Measurements from ENCODE around the gene SH3PXD2A.

SH3PXD2A gene

GRCh38 chr10:103587073-103587472 lies 268.3 kb downstream of the SH3PXD2A start:
- no peak overlapping the region for H3K4me3 ChIP-seq (ENCODE audit: low read length in 2 of 2)
- no peak overlapping the region for H3K27ac ChIP-seq (ENCODE audit: low read length)
- H3K9me3 ChIP-seq (ENCODE audit: control insufficient read depth in 2 of 2, low read length in 2 of 2) = no peaks in the 10 kb centered on the region
- peaks cover 8 to 20% of the 10 kb centered on the region in 2 donors for H3K27me3 ChIP-seq (ENCODE audit: control insufficient read depth in 1 of 2, insufficient read depth in 2 of 2, low read length in 2 of 2)
- peaks cover 6% of the 10 kb centered on the region for H3K4me1 ChIP-seq (ENCODE audit: control insufficient read depth, insufficient read depth, low read length)
- peaks cover 0 to 4% of the 10 kb centered on the region in 2 donors for H3K36me3 ChIP-seq (ENCODE audit: control insufficient read depth in 2 of 2, insufficient read depth in 2 of 2, low read length in 2 of 2)
- no peak overlapping the region for H3K9ac ChIP-seq (ENCODE audit: low read length in 2 of 2)

- Histone ChIP-seq H3K9me3 (ENCODE audit: control insufficient read depth in 2 of 2, low read length in 2 of 2) (no peaks in the 10 kb centered on the region), H3K36me3 (ENCODE audit: control insufficient read depth in 2 of 2, insufficient read depth in 2 of 2, low read length in 2 of 2) (peaks cover 0 to 4% of the 10 kb centered on the region in 2 donors), H3K27me3 (ENCODE audit: control insufficient read depth in 1 of 2, insufficient read depth in 2 of 2, low read length in 2 of 2) (peaks cover 14 to 20% of the 10 kb centered on the region in 2 donors), H3K4me3 (ENCODE audit: low read length in 2 of 2) (peak overlapping the region; percentile 26 to 44), H3K9ac (ENCODE audit: low read length in 2 of 2) (no peak overlapping the region), H3K27ac (ENCODE audit: low read length) (no peak overlapping the region), H3K4me1 (ENCODE audit: control insufficient read depth, insufficient read depth, low read length) (peaks cover 6% of the 10 kb centered on the region)
Observed at GRCh38 chr10:103585011-103585405, 270.4 kb downstream of the SH3PXD2A start.

- Histone ChIP-seq H3K9ac (ENCODE audit: low read length in 2 of 2) (no peak overlapping the region), H3K27ac (ENCODE audit: low read length) (no peak overlapping the region), H3K36me3 (ENCODE audit: control insufficient read depth in 2 of 2, insufficient read depth in 2 of 2, low read length in 2 of 2) (peaks cover 0 to 4% of the 10 kb centered on the region in 2 donors), H3K27me3 (ENCODE audit: control insufficient read depth in 1 of 2, insufficient read depth in 2 of 2, low read length in 2 of 2) (peaks cover 14 to 20% of the 10 kb centered on the region in 2 donors), H3K4me1 (ENCODE audit: control insufficient read depth, insufficient read depth, low read length) (peaks cover 6% of the 10 kb centered on the region), H3K9me3 (ENCODE audit: control insufficient read depth in 2 of 2, low read length in 2 of 2) (no peaks in the 10 kb centered on the region), H3K4me3 (ENCODE audit: low read length in 2 of 2) (peak overlapping the region; percentile 26 to 44)
Observed at GRCh38 chr10:103584216-103585010, 271.0 kb downstream of the SH3PXD2A start.

GRCh38 chr10:103583871-103584215 lies 271.5 kb downstream of the SH3PXD2A start:
- Histone ChIP-seq H3K4me1 (ENCODE audit: control insufficient read depth, insufficient read depth, low read length) (peaks cover 6% of the 10 kb centered on the region), H3K36me3 (ENCODE audit: control insufficient read depth in 2 of 2, insufficient read depth in 2 of 2, low read length in 2 of 2) (peaks cover 0 to 4% of the 10 kb centered on the region in 2 donors), H3K9ac (ENCODE audit: low read length in 2 of 2) (no peak overlapping the region), H3K9me3 (ENCODE audit: control insufficient read depth in 2 of 2, low read length in 2 of 2) (no peaks in the 10 kb centered on the region), H3K27me3 (ENCODE audit: control insufficient read depth in 1 of 2, insufficient read depth in 2 of 2, low read length in 2 of 2) (peaks cover 14 to 20% of the 10 kb centered on the region in 2 donors), H3K27ac (ENCODE audit: low read length) (no peak overlapping the region), H3K4me3 (ENCODE audit: low read length in 2 of 2) (peak overlapping the region in 1 of 2 donors; percentile 44)

GRCh38 chr10:103582331-103583123 lies 272.8 kb downstream of the SH3PXD2A start:
- Histone ChIP-seq H3K9me3 (ENCODE audit: control insufficient read depth in 2 of 2, low read length in 2 of 2) (no peaks in the 10 kb centered on the region), H3K4me3 (ENCODE audit: low read length in 2 of 2) (no peak overlapping the region), H3K27me3 (ENCODE audit: control insufficient read depth in 1 of 2, insufficient read depth in 2 of 2, low read length in 2 of 2) (peaks cover 14 to 20% of the 10 kb centered on the region in 2 donors), H3K4me1 (ENCODE audit: control insufficient read depth, insufficient read depth, low read length) (peaks cover 6% of the 10 kb centered on the region), H3K9ac (ENCODE audit: low read length in 2 of 2) (no peak overlapping the region), H3K27ac (ENCODE audit: low read length) (no peak overlapping the region), H3K36me3 (ENCODE audit: control insufficient read depth in 2 of 2, insufficient read depth in 2 of 2, low read length in 2 of 2) (no peaks in the 10 kb centered on the region)

GRCh38 chr10:103581499-103581898 lies 273.9 kb downstream of the SH3PXD2A start:
- Histone ChIP-seq H3K4me3 (ENCODE audit: low read length in 2 of 2) (no peak overlapping the region), H3K9ac (ENCODE audit: low read length in 2 of 2) (no peak overlapping the region), H3K27me3 (ENCODE audit: control insufficient read depth in 1 of 2, insufficient read depth in 2 of 2, low read length in 2 of 2) (peaks cover 14 to 20% of the 10 kb centered on the region in 2 donors), H3K4me1 (ENCODE audit: control insufficient read depth, insufficient read depth, low read length) (peaks cover 6% of the 10 kb centered on the region), H3K27ac (ENCODE audit: low read length) (no peak overlapping the region), H3K36me3 (ENCODE audit: control insufficient read depth in 2 of 2, insufficient read depth in 2 of 2, low read length in 2 of 2) (no peaks in the 10 kb centered on the region), H3K9me3 (ENCODE audit: control insufficient read depth in 2 of 2, low read length in 2 of 2) (no peaks in the 10 kb centered on the region)

- no peak overlapping the region for H3K27ac ChIP-seq (ENCODE audit: low read length)
- no peak overlapping the region for H3K9ac ChIP-seq (ENCODE audit: low read length in 2 of 2)
- H3K27me3 ChIP-seq (ENCODE audit: control insufficient read depth in 1 of 2, insufficient read depth in 2 of 2, low read length in 2 of 2) = peaks cover 14 to 20% of the 10 kb centered on the region in 2 donors
- no peaks in the 10 kb centered on the region for H3K9me3 ChIP-seq (ENCODE audit: control insufficient read depth in 2 of 2, low read length in 2 of 2)
- no peaks in the 10 kb centered on the region for H3K36me3 ChIP-seq (ENCODE audit: control insufficient read depth in 2 of 2, insufficient read depth in 2 of 2, low read length in 2 of 2)
- peaks cover 6% of the 10 kb centered on the region for H3K4me1 ChIP-seq (ENCODE audit: control insufficient read depth, insufficient read depth, low read length)
- no peak overlapping the region for H3K4me3 ChIP-seq (ENCODE audit: low read length in 2 of 2)
Observed at GRCh38 chr10:103580430-103580829, 274.9 kb downstream of the SH3PXD2A start.

GRCh38 chr10:103580011-103580410 lies 275.4 kb downstream of the SH3PXD2A start:
- Histone ChIP-seq H3K36me3 (ENCODE audit: control insufficient read depth in 2 of 2, insufficient read depth in 2 of 2, low read length in 2 of 2) (no peaks in the 10 kb centered on the region), H3K4me1 (ENCODE audit: control insufficient read depth, insufficient read depth, low read length) (peaks cover 6% of the 10 kb centered on the region), H3K27me3 (ENCODE audit: control insufficient read depth in 1 of 2, insufficient read depth in 2 of 2, low read length in 2 of 2) (peaks cover 14 to 19% of the 10 kb centered on the region in 2 donors), H3K27ac (ENCODE audit: low read length) (no peak overlapping the region), H3K9me3 (ENCODE audit: control insufficient read depth in 2 of 2, low read length in 2 of 2) (no peaks in the 10 kb centered on the region), H3K4me3 (ENCODE audit: low read length in 2 of 2) (no peak overlapping the region), H3K9ac (ENCODE audit: low read length in 2 of 2) (no peak overlapping the region)

GRCh38 chr10:103578782-103579382 lies 276.5 kb downstream of the SH3PXD2A start:
- Histone ChIP-seq H3K36me3 (ENCODE audit: control insufficient read depth in 2 of 2, insufficient read depth in 2 of 2, low read length in 2 of 2) (no peaks in the 10 kb centered on the region), H3K27ac (ENCODE audit: low read length) (no peak overlapping the region), H3K9me3 (ENCODE audit: control insufficient read depth in 2 of 2, low read length in 2 of 2) (no peaks in the 10 kb centered on the region), H3K27me3 (ENCODE audit: control insufficient read depth in 1 of 2, insufficient read depth in 2 of 2, low read length in 2 of 2) (peaks cover 9 to 11% of the 10 kb centered on the region in 2 donors), H3K9ac (ENCODE audit: low read length in 2 of 2) (no peak overlapping the region), H3K4me3 (ENCODE audit: low read length in 2 of 2) (no peak overlapping the region), H3K4me1 (ENCODE audit: control insufficient read depth, insufficient read depth, low read length) (no peaks in the 10 kb centered on the region)

GRCh38 chr10:103576862-103577261 lies 278.5 kb downstream of the SH3PXD2A start:
- Histone ChIP-seq H3K27me3 (ENCODE audit: control insufficient read depth in 1 of 2, insufficient read depth in 2 of 2, low read length in 2 of 2) (peaks cover 0 to 5% of the 10 kb centered on the region in 2 donors), H3K36me3 (ENCODE audit: control insufficient read depth in 2 of 2, insufficient read depth in 2 of 2, low read length in 2 of 2) (no peaks in the 10 kb centered on the region), H3K4me1 (ENCODE audit: control insufficient read depth, insufficient read depth, low read length) (no peaks in the 10 kb centered on the region), H3K9me3 (ENCODE audit: control insufficient read depth in 2 of 2, low read length in 2 of 2) (no peaks in the 10 kb centered on the region), H3K4me3 (ENCODE audit: low read length in 2 of 2) (no peak overlapping the region), H3K9ac (ENCODE audit: low read length in 2 of 2) (no peak overlapping the region), H3K27ac (ENCODE audit: low read length) (no peak overlapping the region)
